ENCODE measurements around the gene XAGE1A. TPM values are rescaled to one million over a fixed set of nuclear protein-coding genes. Genes with fewer than 3 reads are reported as not detected.
"Not testable (repeated sequence)": the region's sequence is repeated elsewhere in the genome, so short reads cannot be mapped to it uniquely, and the experiment has no call there.

The XAGE1A gene
- total and polyA plus RNA-seq, 2 experiments from 2014 or later, result not detected

DNA sequence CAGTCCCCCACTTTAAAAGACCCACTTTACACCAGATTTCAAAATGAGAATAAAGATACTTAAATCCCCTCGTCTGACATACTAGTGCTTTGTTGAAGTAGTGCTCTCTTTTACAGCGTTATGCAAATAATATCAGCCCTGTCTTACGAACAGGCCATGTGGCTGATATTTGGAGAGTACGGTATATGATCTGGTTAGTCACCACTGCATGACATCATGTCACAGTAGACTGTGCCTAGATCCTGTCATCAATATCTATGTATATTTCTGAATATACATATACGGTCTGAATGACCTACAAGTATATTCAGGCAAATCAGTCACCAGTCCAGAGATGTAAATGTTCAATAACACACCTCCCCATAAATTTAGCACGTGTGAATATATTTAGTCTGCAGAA lies 46.7 kb downstream of the XAGE1A start:
- H2AFZ ChIP-seq, result no peak overlapping the region
- H3K27me3 ChIP-seq (replicated peaks; ENCODE audit: insufficient read depth), result no peaks in the 10 kb centered on the region
- no peak overlapping the region for H3K4me2 ChIP-seq (ENCODE audit: unreplicated experiment)
- H3K9ac ChIP-seq, result no peak overlapping the region
- no peaks in the 10 kb centered on the region for H3K9me3 ChIP-seq (ENCODE audit: low read depth)
- no peaks in the 10 kb centered on the region for H3K4me1 ChIP-seq (ENCODE audit: insufficient read depth)
- TF ChIP-seq EZH2phosphoT487 (IDR thresholded peaks at IDR 0.05; ENCODE audit: insufficient read depth, low read depth), result no peak
- TF ChIP-seq EZH2 (IDR thresholded peaks at IDR 0.05; ENCODE audit: insufficient read depth, poor library complexity, severe bottlenecking), result no peak
- no peaks in the 10 kb centered on the region for H3K79me2 ChIP-seq (ENCODE audit: insufficient read depth)
- H3K4me3 ChIP-seq, result no peak overlapping the region
- in situ Hi-C loops (cut with MboI), result no loop called here
- DNase-seq, result no peak
- WGBS, 2 experiments (ENCODE audit: low coverage in 1 of 2, low lambda C conversion rate in 2 of 2, missing lambda C conversion rate in 2 of 2), result 28 to 45% methylated on average over 6 of the region's 6 CpGs
- H3K27ac ChIP-seq, result no peak overlapping the region
- no peaks in the 10 kb centered on the region for H3K9me2 ChIP-seq (ENCODE audit: insufficient read depth)
- no peaks in the 10 kb centered on the region for H3F3A ChIP-seq (ENCODE audit: insufficient read depth)
- no peaks in the 10 kb centered on the region for H3K36me3 ChIP-seq (ENCODE audit: low read depth)
- no peaks in the 10 kb centered on the region for H4K20me1 ChIP-seq (ENCODE audit: insufficient read depth)

DNA sequence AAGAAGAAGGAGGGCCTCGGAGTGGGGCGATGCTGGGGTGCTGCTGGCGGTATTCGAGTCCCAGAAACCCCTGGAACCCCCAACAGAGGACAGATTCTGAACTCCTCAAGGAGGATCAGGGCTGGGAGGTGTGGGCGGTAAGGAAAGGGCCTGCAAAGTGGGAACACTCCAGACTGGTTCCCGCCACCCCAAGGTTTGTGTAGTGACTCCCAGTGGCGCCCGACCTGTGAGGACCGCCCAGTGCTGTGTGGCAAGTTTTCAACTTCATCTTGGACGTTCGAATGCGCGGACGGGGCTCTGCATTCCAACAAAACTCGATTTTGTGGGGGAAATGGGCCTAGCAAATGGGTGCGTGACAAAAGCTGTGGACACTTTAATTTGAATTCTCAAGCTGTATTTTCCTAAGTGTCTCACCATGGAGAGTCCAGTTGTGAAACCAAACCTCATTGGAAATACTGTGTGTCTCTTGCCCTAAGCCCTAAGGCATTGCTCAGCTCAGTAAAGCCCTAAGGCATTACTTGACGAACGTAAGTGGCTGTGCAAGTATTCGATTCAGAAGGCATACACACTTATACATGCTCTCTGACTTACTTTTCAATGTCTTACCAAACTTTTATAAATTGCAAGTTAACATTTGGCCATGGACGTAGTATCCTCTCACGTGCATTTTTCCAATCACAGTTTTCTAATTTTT lies 48.7 kb downstream of the XAGE1A start:
- Histone ChIP-seq H2AFZ (no peak overlapping the region), H3K9me3 (ENCODE audit: low read depth) (no peaks in the 10 kb centered on the region), H3K79me2 (ENCODE audit: insufficient read depth) (no peaks in the 10 kb centered on the region), H3F3A (ENCODE audit: insufficient read depth) (no peaks in the 10 kb centered on the region), H3K4me1 (ENCODE audit: insufficient read depth) (no peaks in the 10 kb centered on the region), H3K4me3 (no peak overlapping the region), H3K27me3 (replicated peaks; ENCODE audit: insufficient read depth) (no peaks in the 10 kb centered on the region), H3K9ac (no peak overlapping the region), H3K4me2 (ENCODE audit: unreplicated experiment) (no peak overlapping the region), H3K27ac (no peak overlapping the region), H3K9me2 (ENCODE audit: insufficient read depth) (no peaks in the 10 kb centered on the region), H3K36me3 (ENCODE audit: low read depth) (no peaks in the 10 kb centered on the region), H4K20me1 (ENCODE audit: insufficient read depth) (no peaks in the 10 kb centered on the region)
- no peak for DNase-seq
- in situ Hi-C loops (cut with MboI), result no loop called here
- no peak for TF ChIP-seq EZH2phosphoT487 (IDR thresholded peaks at IDR 0.05; ENCODE audit: insufficient read depth, low read depth)
- no peak for TF ChIP-seq EZH2 (IDR thresholded peaks at IDR 0.05; ENCODE audit: insufficient read depth, poor library complexity, severe bottlenecking)
- 42 to 54% methylated on average over 12 to 17 of the region's 21 CpGs for WGBS, 2 experiments (ENCODE audit: low coverage in 1 of 2, low lambda C conversion rate in 2 of 2, missing lambda C conversion rate in 2 of 2)

DNA sequence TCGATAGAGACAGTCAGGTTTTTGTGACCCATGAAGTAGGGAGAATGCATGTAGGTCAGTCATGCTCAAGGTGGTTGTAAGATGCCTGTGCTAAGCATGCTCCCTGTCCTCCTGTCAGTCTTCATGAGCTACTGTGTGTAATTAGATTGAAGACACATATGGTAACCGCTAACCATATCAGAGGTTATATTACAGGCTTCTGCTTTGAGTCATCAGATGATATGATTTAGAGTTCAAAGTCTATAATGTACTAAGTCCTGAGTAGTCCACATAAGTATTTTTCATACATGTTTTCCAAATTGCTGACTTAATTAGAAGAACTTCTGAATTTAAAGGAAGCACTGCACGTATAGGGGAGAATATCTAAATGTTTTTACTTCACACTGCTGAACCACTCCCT lies 53.2 kb downstream of the XAGE1A start:
- H3K4me3 ChIP-seq; in situ Hi-C loops (cut with MboI); DNase-seq; H3K9me2 ChIP-seq (ENCODE audit: insufficient read depth); H3K79me2 ChIP-seq (ENCODE audit: insufficient read depth); H3K27me3 ChIP-seq (replicated peaks; ENCODE audit: insufficient read depth); H3K4me1 ChIP-seq (ENCODE audit: insufficient read depth); H3K4me2 ChIP-seq (ENCODE audit: unreplicated experiment); H4K20me1 ChIP-seq (ENCODE audit: insufficient read depth); H3K27ac ChIP-seq; H3K36me3 ChIP-seq (ENCODE audit: low read depth); H3K9ac ChIP-seq; H3F3A ChIP-seq (ENCODE audit: insufficient read depth); H3K9me3 ChIP-seq (ENCODE audit: low read depth); H2AFZ ChIP-seq: not testable (repeated sequence)
- WGBS, 2 experiments (ENCODE audit: low coverage in 1 of 2, low lambda C conversion rate in 2 of 2, missing lambda C conversion rate in 2 of 2), result 37 to 51% methylated on average over 3 of the region's 3 CpGs

Small RNAs within 50 kb of the gene (small RNA-seq; reads per million reads assigned to genes)
- gene BX510359.8 (ENCODE audit: low read depth, low replicate concordance), result not detected
- not detected for gene RBM22P7 (ENCODE audit: low read depth, low replicate concordance)

Other genes starting within 250 kb of the XAGE1A start
- gene XAGE2, start 126.8 kb upstream of the XAGE1A start, total RNA-seq (2014; rRNA removed; shearing (Covaris generic)), result not detected in 2 replicates
- not detected in 2 replicates for gene XAGE2, start 126.8 kb upstream of the XAGE1A start, polyA plus RNA-seq (2016; fragmentation: Nextera tagmentation; extraction: Ambion mirVana)
- gene XAGE1B, start 21.3 kb downstream of the XAGE1A start, total RNA-seq (2014; rRNA removed; shearing (Covaris generic)), result not detected in 2 replicates
- gene XAGE1B, start 21.3 kb downstream of the XAGE1A start, polyA plus RNA-seq (2016; fragmentation: Nextera tagmentation; extraction: Ambion mirVana), result not detected in 2 replicates
- not detected in 2 replicates for gene SSX7, start 159.1 kb downstream of the XAGE1A start, total RNA-seq (2014; rRNA removed; shearing (Covaris generic))
- not detected in 2 replicates for gene SSX7, start 159.1 kb downstream of the XAGE1A start, polyA plus RNA-seq (2016; fragmentation: Nextera tagmentation; extraction: Ambion mirVana)
- not detected in 2 replicates for gene SSX2, start 211.4 kb downstream of the XAGE1A start, total RNA-seq (2014; rRNA removed; shearing (Covaris generic))
- gene SSX2, start 211.4 kb downstream of the XAGE1A start, polyA plus RNA-seq (2016; fragmentation: Nextera tagmentation; extraction: Ambion mirVana), result not detected in 2 replicates